ENCODE results near the gene RPA3.

DNA sequence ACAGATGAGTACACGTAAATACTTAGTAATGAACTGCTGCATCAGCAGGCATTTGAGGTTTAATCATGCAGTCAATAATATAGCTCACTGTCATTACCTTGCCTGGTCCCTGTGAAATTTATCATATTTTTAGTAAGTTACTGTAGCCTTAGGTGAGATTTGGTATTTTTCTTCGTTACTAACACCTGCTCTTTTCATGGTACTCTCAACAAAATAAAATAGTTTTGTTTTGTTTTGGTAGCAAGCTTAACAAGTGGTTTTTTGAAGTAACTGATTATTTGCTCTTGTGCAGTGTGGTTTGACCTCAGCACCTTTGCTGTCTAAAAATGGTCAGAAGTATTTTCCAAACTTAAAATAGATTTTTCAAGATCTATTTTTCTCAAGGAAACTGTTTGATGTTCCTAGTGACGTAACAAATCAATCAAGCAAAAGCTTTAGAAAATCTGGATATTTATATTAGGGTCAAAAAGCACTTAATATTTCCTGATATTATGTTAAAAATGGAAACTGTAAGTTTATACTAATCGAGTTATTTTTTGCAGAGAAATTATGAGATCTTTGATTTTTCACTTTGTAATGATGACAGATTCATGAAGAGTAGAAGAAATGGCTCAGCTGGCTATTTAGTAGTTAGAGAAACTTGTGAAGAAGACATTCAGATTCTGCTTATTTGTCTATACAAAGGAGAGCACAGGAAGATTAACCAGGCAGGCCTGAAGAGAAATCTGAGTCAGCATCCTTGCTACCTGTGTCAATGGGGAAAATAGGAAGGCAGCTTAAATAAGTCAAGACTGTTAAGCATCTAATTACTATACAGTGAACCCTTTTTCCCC lies 21.0 kb upstream of the RPA3 start:
- TF ChIP-seq EZH2phosphoT487 (IDR thresholded peaks at IDR 0.05; ENCODE audit: insufficient read depth, low read depth) (no peak), EZH2 (IDR thresholded peaks at IDR 0.05; ENCODE audit: insufficient read depth, poor library complexity, severe bottlenecking) (no peak)

Measured in GM23248 (cell line).